Right lobe of liver (tissue), 4 donors: Measurements from ENCODE around the gene SRP9.

ENCODE experiments used
- CTCF ChIP-seq, 4 donors: fragments of 200-600 bp in 3 of 4; fragments of 450-650 bp in 1 of 4; IDR thresholded peaks; one replicate each; pipeline versions ENCODE4 v1.5.1 to v1.8.0; 2016 to 2022; ENCODE audit warnings: antibody characterized with exemption in 4 of 4, mild to moderate bottlenecking in 2 of 4
- POLR2A ChIP-seq: fragments of 450-650 bp; IDR thresholded peaks from one replicate; pipeline ENCODE4 v1.6.1; 2017; ENCODE audit warnings: antibody characterized with exemption, mild to moderate bottlenecking
- donor health status: DM: no; HTN: no; CAD: no.
- donor health status: DM: no; HTN: no; CAD: no.
- donor health status: DM: no; HTN: yes; CAD: no.

- no peak for TF ChIP-seq CTCF (IDR thresholded peaks at IDR 0.05)
- TF ChIP-seq POLR2A: no peak
These were observed 17.3 kb downstream of the SRP9 start for GRCh38 chr1:225794954-225795353.
